HG03565 (cell line): ENCODE data around the gene MYD88.

Source experiments
- ATAC-seq: cut with Tn5 transposase; IDR thresholded peaks from one replicate; pipeline ENCODE4 v1.9.1; 2021; ENCODE audit warnings: mild to moderate bottlenecking, moderate library complexity; ENCODE audit not compliant: unreplicated experiment

Gene MYD88

DNA sequence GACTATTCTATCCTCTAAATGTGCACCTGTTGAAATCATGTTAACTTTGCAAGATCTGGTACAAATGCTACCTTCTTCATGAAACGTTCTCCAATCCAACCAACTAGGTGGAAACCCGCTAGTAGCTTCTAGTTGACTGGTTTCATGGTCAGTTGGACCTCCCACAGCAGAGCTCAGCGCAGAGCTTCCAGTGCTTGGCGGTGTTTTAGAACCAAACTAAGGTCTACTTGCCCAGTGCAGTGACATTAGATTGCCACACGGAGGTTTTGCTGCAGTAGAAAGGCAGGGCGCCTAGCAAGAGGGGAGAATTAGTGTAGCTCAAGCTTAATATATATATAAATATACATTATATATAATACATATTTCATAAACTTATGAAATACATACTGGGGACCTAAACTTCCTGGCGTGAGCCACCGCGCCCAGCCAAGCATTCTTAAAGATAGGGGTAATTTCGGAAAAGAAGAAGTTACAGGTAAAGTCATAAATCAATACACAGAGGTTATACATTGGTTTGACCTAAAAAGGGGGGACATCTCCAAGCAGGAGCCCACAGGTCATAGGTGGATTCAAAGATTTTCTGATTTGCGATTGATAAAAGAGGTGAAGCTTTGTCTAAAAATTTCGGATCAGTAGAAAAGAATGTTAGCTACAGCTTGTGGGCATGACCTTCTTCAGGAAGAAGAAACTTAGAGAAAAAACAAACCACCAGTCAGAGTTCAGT is 24.8 kb downstream of the MYD88 start:
- ATAC-seq: no peak

DNA sequence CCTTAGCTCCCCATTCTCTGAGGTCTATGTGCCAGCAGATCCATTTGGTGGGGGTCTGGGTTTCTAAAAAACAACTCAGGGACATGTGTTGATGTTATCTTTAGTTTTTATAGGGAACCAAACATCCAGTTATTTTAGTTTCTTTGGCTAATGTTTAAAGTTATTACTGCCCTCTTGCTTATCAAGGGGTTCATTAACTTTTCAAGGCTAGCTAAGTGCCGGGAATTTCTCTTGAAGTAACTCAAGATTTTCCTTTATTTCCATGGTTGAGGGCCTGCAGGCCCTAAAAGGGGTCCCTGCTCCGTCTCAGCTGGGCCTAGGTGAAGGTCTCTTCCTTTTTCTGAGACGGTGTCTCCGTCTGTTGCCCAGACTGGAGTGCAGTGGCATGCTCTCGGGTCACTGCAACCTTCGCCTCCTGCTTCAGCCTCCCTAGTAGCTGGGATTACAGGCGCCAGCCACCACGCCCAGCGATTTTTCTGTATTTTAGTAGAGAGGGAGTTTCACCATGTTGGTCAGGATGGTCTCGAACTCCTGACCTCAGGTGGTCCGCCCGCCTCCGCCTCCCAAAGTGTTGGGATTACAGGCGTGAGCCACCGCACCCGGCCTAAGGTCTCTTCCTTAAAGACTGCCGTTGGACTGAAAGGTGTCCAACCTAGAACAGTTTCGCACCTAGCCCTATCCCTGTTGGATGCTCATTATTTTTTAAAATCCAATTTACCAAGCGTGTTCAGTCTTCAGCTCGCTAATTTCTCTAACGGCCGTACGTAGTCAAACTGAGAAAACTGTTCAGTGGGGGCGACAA is 25.6 kb downstream of the MYD88 start:
- no peak for ATAC-seq

DNA sequence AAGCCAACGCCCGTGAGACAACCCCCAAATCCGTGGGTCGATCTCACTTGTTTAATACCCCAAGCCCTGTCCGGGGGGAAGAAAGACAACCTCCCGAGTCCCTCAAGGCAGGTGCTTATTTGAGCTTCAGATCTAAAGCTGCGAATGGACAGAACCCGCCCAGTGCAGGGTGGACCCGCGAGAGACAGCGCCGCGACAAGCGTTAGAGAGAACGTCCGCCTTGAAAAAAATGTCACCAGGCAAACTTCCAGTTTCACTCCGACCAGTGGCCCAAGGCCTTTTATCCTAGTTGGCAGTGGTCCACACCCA is 26.1 kb downstream of the MYD88 start:
- ATAC-seq: no peak

DNA sequence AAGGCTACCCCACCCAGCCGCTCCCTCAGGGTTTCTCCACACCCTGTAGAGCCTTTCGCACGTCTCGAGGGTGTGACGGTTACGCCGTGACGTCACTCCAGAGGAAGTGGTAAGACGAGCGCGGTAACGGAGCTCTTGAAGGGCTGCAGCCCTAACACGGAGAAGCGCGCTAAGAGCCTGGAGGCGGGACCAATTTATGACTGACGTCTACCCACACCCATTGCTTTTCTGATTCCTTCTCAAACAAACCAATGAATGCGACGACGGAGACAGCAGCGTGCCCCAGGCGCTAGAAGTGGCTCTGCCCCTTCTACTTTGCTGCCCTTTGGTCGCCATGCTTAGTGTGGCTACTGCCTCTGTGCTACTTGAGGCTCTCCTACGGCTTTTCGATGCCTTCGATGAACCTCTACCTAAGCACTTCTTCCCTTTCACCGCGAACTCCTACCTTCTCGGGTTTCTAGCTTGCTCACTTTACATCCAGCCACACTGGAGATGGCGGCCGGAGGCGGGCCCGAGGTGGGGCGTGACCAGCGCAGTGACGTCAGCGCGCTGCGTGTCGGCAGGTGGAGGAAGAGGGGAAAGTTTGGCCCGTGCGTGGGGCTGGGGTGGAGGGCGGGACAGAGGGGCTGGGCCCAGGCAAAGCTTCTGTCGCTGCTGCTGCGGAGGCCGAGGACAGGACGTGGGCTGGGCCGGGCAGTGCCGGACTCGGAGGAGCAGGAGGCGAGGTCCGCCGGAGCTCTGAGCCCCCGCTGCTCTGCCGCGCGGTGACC is 26.7 kb downstream of the MYD88 start, which contains the start of gene OXSR1:
OXSR1 (plus strand) TSS at position 586 of the 770 bp plus-strand sequence. CDS start 340 bp downstream, outside the sequence.
- ATAC-seq: peak; percentile 85

DNA sequence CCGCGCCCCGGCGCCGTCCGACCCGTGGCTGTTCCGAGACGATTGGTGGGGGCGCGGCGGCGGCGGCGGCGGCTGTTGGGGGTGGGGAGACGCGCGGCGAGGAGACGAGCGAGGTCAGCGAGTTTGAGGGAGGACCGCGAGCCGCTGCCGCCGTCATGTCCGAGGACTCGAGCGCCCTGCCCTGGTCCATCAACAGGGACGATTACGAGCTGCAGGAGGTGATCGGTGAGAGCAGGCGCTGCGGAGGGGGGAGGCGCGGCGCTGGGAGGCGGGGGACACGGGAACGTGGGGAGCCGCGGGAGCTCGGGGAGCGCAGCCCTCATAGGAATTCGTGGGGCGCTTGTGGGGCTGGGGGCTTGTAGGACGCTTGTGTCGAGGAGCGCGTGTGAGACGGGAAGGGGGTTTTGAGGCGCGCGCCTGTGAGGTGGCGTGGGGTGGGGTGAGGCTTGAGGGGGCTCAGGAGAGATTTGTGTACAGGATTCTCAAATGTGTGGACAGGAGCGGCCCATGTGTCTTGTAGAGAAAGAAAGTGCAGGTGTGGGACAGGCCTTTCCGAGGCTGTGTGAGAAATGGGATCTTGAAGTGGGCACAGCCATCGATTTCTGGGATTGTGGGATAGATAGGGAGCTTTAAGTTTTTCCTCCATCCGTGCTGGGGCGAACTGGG is 27.4 kb downstream of the MYD88 start:
- no peak for ATAC-seq

DNA sequence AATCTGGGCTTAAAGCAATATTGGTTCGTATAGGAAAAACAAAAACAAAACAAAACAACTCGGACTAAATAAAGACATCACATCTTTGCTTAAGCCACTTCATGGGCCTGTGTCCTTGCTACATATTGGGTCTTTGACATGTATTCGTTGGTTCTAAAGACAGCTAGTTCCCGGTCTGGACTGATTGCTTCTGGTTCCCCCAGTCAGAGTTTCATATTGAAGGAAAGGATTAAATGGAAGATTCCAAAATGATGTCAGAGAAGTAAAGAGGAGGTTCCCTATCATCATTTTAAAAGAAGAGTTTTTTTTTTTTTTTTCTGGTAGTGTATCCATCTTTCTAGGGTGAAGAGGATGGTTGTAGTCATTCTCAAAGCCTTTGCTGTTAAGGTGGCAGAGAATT is 29.1 kb downstream of the MYD88 start:
- ATAC-seq: no peak

DNA sequence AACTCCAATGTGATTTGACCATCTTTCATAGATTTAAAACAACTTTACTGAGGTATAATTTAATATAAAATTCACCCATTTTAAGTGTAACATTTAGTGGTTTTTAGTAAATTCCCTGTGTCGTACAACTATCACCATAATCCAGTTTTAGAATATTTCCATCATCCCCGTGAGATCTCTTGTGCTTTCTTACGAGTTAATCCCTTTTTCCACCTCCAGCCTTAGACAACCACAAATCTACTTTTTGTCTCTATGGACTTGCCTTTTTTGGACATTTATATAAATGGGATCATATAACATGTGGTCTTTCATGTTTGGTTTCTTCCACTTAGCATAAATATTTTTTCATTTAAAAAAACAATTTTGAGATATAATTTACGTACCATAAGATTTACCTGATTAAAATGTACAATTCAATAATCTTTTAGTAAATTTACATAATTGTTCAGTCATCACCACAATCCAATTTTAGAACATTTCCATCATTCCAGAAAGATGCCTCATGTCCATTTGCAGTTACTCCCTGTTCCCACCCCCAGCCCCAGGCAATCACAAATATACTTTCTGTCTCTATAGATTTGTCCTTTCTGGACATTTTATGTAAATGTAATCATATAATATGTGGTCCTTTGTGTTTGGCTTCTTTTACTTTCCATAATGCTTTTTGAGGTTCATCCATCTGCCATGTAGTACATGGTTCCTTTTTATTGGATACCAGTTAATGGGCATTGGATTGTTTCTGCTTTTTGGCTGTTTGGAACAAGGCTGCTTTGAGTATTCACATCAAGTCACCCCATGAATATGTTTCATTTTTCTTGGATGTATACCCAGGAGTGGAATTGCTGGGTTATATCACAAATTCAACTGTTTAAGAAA is 29.9 kb downstream of the MYD88 start:
- no peak for ATAC-seq

DNA sequence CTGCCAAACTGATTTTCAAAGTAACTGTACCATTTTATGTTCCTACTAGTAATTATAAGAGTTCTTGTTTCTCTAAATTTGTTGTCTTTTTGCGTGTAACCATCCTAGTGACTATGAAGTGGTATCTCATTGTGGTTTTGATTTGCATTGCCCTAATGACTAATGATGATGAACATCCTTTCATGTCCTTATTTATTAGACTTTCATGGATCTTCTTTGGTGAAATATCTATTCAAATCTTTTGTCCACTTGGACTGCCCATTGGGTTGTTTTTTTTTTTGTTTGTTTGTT is 30.5 kb downstream of the MYD88 start:
- no peak for ATAC-seq

DNA sequence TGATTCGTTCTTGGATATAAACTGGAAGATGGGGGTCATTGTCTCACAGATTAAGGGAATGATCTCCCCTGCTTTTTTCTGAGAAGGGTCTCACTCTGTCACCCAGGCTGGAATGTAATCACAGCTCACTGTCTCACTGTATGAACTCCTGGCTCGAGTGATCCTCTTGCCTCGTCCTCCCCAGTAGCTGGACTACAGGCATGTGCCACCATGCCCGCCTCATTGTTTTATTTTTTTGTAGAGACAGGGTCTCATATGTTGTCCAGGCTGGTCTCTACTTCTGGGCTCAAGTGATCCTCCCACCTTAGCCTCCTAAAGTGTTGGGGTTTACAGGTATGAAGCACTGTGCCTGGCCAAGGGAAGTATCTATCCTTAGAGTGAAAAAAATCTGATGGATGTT is 32.3 kb downstream of the MYD88 start:
- no peak for ATAC-seq

DNA sequence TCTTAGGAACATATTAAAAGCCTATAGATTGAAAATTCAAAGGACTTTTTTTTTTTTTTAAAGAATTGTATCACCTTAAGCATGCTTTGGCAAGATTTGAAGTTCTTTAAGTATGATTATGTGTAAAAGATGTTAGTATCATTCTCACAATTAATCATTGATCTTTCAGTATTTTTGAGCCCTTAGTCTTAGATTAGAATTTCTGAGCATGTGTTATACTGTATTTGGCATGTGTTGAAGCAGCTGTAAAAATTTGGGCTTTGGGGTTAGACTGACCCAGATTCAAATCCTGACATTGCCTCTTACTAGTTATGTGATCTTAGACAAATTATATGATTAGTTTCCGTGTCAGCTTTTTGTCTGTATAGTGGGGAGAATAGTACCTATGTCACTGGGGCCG is 33.2 kb downstream of the MYD88 start:
- no peak for ATAC-seq

DNA sequence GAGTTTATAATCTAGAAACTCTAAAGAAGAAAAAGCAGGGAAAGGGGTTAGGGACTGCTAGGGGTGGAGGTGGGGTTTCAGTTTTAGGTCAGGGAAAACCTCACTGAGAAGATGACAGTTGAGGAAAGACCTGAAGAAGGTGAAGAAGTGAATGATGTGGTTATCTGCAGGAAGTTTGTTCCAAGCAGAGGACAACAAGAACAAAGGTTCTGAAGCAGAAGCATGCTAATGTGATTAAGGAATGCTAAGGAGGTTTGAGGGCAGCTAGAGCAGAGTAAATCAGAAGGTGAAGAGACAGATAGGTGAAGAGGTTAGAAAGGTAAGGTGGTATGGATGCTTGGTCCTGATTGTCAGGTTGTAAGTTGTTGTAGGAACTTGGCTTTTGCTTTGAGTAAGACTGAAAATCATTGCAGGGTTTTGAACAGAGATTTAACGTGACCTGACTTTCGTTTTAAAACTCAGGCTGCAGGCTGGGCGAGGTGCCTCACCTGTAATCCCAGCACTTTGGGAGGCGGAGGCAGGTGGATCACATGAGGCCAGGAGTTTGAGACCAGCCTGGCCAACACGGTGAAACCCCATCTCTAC is 35.5 kb downstream of the MYD88 start:
- peak; percentile 51 for ATAC-seq

DNA sequence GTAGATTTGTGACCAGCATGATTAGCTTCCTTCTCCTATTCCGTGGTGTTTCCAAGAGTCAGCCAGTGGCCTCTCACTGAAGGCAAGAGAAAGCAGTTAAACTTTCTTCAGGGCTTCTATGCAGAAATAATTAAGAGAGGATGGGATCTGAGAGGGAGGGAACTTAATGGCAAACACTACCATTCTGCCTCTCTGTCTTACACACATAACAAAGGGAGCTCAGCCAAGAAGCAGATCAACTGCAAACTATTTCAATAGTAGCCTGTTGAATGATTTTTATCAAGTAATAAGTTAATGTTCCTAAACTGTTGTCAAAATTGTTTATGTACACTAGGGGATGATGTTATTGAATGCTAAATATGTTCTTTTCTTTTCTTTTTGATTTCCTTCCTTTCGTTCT is 38.7 kb downstream of the MYD88 start:
- ATAC-seq: no peak

DNA sequence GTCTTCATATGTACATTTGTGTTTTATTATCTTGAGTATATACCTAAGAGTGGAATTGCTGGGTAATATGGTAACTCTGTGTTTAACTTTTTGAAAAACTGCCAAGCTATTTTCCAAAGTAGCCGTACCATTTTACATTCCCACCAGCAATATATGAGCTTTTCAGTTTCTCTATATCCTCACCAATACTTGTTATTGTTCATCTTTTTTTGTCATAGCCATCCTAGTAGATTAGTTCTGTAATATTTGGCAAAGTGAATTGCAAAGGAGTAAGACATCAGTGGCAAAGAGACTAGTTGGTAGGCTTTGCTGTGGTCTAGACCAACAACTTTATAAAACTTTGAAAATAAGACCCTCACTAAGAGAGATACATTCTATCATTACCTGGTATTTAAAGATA is 48.3 kb downstream of the MYD88 start:
- ATAC-seq: no peak

DNA sequence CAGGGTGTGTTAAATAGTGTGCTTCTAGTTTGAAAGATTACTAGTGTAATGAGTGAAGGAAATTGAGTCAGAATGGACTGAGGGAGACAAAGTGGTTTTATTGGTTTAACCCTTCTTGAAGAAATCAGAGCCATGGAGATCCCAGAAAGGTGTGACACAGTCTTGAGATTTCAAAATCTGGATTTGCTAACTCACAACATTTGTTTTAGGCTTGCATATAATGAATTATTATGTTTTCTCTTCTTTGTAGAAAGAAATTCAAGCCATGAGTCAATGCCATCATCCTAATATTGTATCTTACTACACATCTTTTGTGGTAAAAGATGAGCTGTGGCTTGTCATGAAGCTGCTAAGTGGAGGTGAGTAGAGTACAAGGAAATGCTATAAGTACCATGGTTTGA is 52.0 kb downstream of the MYD88 start:
- no peak for ATAC-seq
